Measurements from ENCODE around the gene ATP8B3.

DNA sequence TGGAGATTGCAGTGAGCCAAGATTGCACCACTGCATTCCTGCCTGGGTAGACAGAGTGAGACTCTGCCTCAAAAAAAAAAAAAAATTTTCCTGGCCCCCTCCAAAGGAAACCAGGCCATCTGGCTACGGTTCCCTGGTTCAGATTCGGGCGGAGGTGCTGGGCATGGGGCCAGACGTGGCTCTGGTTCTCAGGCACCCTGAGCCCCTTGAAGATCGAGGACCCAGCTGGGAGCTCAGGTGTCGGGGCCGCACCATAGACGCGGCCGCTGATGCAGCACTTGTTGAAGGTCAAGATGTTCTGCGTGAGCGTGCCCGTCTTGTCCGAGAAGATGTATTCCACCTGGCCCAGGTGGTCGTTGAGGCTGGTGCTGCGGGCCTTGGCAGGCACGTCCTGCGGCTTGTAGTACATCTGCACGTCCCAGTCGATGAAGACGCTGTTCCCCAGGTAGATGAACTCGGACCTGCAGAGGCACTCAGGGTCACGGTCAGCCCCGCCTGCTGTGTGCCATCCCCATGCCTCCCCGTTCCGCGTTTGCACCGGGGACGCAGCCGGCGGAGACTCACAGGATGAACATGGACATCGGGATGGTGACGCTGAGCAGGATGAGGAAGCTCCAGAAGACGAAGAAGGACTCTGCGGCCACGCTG, 12.3 kb downstream of the ATP8B3 start:
- TF ChIP-seq, protein P1, sequence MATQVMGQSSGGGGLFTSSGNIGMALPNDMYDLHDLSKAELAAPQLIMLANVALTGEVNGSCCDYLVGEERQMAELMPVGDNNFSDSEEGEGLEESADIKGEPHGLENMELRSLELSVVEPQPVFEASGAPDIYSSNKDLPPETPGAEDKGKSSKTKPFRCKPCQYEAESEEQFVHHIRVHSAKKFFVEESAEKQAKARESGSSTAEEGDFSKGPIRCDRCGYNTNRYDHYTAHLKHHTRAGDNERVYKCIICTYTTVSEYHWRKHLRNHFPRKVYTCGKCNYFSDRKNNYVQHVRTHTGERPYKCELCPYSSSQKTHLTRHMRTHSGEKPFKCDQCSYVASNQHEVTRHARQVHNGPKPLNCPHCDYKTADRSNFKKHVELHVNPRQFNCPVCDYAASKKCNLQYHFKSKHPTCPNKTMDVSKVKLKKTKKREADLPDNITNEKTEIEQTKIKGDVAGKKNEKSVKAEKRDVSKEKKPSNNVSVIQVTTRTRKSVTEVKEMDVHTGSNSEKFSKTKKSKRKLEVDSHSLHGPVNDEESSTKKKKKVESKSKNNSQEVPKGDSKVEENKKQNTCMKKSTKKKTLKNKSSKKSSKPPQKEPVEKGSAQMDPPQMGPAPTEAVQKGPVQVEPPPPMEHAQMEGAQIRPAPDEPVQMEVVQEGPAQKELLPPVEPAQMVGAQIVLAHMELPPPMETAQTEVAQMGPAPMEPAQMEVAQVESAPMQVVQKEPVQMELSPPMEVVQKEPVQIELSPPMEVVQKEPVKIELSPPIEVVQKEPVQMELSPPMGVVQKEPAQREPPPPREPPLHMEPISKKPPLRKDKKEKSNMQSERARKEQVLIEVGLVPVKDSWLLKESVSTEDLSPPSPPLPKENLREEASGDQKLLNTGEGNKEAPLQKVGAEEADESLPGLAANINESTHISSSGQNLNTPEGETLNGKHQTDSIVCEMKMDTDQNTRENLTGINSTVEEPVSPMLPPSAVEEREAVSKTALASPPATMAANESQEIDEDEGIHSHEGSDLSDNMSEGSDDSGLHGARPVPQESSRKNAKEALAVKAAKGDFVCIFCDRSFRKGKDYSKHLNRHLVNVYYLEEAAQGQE (IDR thresholded peaks at IDR 0.05; ENCODE audit: insufficient read depth in 1 of 2, low read depth in 2 of 2, low read length in 2 of 2): no peak
- TF ChIP-seq POLR2AphosphoS5 (IDR thresholded peaks at IDR 0.05; ENCODE audit: low read depth, low read length) (no peak), TAF1 (IDR thresholded peaks at IDR 0.05; ENCODE audit: borderline replicate concordance, insufficient read depth, low read length) (no peak)
